Esophagus (tissue), 2 donors: ENCODE measurements around the gene CHRD. TPM values are rescaled to one million over a fixed set of nuclear protein-coding genes. Genes with fewer than 3 reads are reported as not detected.

Experiments used
- H3K27ac ChIP-seq, 2 donors: one replicate each; pipeline ENCODE4 v1.5.1; 2013; ENCODE audit warnings: low read depth in 2 of 2, mild to moderate bottlenecking in 2 of 2, inconsistent platforms in 1 of 2, low read length in 1 of 2, moderate library complexity in 1 of 2
- H3K27me3 ChIP-seq, 2 donors: one replicate each; pipeline ENCODE4 v1.6.1; 2013; ENCODE audit warnings: low read length in 2 of 2, control low read depth in 1 of 2, mild to moderate bottlenecking in 1 of 2; ENCODE audit not compliant: insufficient read depth in 2 of 2, control insufficient read depth in 1 of 2
- H3K36me3 ChIP-seq, 2 donors: one replicate each; pipeline ENCODE4 v1.6.1; 2013; ENCODE audit warnings: low read length in 1 of 2; ENCODE audit not compliant: control insufficient read depth in 2 of 2, insufficient read depth in 2 of 2
- H3K4me1 ChIP-seq, 2 donors: one replicate each; pipeline ENCODE4 v1.6.1; 2013; ENCODE audit warnings: low read length in 1 of 2; ENCODE audit not compliant: control insufficient read depth in 2 of 2, insufficient read depth in 2 of 2
- H3K4me3 ChIP-seq, 2 donors: one replicate each; pipeline ENCODE4 v1.5.1; 2013; ENCODE audit warnings: low read length in 2 of 2, mild to moderate bottlenecking in 2 of 2, low read depth in 1 of 2, moderate library complexity in 1 of 2
- H3K9me3 ChIP-seq, 2 donors: one replicate each; pipeline ENCODE4 v1.6.1; 2013; ENCODE audit warnings: mild to moderate bottlenecking in 2 of 2, low read depth in 1 of 2, low read length in 1 of 2, moderate library complexity in 1 of 2; ENCODE audit not compliant: control insufficient read depth in 2 of 2, insufficient read depth in 1 of 2
- WGBS, 2 donors: extraction: QIAGEN DNeasy Blood & Tissue Kit; methylation state at CpG; one replicate each; pipeline ENCODE4 v1.1.7; 2013; 5-methylcytosine and 5-hydroxymethylcytosine counted together
- polyA plus RNA-seq, 2 donors: library from polyadenylated mRNA; stranded (reverse); fragments of 200-250 nt; gene quantifications; one replicate each; pipeline ENCODE4 v1.2.3, GENCODE V29; 2013
- donor health status: healthy with polysubstance abuse.
- donor health status: Bipolar disorder and iron deficiency.

The CHRD gene
- polyA plus RNA-seq, 2 donors: 2.2 to 3.0 TPM

DNA sequence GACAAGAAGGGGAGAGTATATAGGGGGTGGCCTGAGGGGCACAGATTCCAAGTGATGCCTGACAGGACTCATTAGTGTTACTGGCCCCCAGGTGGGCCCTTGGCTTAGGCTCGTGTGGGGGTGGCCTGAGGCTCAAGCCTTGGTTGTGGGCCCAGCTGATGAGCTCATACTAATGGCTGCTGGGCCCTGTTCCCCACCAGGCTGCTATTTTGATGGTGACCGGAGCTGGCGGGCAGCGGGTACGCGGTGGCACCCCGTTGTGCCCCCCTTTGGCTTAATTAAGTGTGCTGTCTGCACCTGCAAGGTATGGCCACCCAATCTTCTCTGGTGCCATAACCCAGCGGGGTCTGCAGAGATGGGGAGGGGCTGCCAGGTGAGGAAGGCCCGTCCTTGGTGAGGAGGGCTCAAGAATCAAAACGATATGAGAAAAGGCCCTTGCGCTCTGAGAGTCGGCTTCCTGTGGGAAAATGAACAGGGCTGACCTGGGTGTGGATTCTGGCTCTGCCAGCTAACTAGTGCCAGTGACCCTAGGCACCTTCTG is 7.4 kb downstream of the CHRD start:
- 91% methylated on average over 12 of the region's 12 CpGs for WGBS, 2 donors

DNA sequence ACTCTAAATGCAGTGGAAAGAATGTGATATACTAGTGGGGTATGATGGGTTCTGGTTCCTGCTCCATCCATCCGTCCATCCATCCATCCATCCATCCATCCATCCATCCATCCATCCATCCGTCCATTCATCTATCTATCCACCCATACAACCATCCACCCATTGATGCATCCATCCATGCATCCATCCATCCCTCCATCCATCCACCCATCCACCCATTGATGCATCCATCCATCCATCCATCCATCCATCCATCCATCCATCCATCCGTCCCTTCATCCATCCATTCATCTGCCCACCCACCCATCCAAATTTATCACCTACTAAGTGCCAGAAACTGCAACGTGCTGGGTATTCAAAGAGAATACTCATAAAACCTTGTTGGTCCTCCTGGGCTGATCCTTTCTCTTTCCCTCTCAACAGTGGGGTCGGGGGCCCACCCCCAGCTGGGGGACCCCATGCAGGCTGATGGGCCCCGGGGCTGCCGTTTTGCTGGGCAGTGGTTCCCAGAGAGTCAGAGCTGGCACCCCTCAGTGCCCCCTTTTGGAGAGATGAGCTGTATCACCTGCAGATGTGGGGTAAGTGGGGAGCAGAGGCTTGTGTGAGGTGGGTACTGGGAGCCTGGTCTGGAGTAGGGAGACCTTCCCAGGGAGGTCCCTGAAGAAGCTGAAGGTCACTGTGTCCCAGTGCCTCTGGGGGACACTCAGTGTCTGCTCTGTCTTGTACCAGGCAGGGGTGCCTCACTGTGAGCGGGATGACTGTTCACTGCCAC is 8.5 kb downstream of the CHRD start:
- 73 to 74% methylated on average over 8 of the region's 8 CpGs for WGBS, 2 donors
- Histone ChIP-seq H3K36me3 (peaks cover 0 to 2% of the 10 kb centered on the region in 2 donors), H3K4me3 (no peak overlapping the region), H3K27ac (no peak overlapping the region), H3K9me3 (no peaks in the 10 kb centered on the region), H3K27me3 (no peaks in the 10 kb centered on the region), H3K4me1 (no peaks in the 10 kb centered on the region)

More for the DNA sequence above, 7.4 kb downstream of the CHRD start:
- Histone ChIP-seq H3K27ac (no peak overlapping the region), H3K9me3 (no peaks in the 10 kb centered on the region), H3K4me1 (no peaks in the 10 kb centered on the region), H3K4me3 (no peak overlapping the region), H3K36me3 (peaks cover 0 to 2% of the 10 kb centered on the region in 2 donors), H3K27me3 (no peaks in the 10 kb centered on the region)

DNA sequence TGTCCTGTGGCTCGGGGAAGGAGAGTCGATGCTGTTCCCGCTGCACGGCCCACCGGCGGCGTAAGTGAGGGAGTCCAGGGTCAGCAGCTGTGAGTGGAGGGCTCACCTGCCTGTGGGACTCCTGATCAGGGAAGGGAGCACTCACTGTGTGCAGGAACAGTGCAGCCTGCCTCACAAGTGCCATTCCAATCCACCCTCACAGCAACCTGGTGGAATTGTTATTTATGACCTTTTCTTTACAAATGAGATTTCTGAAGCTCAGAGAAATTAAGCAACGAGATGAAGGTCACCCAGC is 9.0 kb downstream of the CHRD start:
- Histone ChIP-seq H3K4me3 (no peak overlapping the region), H3K4me1 (no peaks in the 10 kb centered on the region), H3K27me3 (peaks cover 0 to 3% of the 10 kb centered on the region in 2 donors), H3K9me3 (no peaks in the 10 kb centered on the region), H3K27ac (no peak overlapping the region), H3K36me3 (peaks cover 0 to 2% of the 10 kb centered on the region in 2 donors)
- WGBS, 2 donors: 80 to 88% methylated on average over 8 of the region's 8 CpGs

DNA sequence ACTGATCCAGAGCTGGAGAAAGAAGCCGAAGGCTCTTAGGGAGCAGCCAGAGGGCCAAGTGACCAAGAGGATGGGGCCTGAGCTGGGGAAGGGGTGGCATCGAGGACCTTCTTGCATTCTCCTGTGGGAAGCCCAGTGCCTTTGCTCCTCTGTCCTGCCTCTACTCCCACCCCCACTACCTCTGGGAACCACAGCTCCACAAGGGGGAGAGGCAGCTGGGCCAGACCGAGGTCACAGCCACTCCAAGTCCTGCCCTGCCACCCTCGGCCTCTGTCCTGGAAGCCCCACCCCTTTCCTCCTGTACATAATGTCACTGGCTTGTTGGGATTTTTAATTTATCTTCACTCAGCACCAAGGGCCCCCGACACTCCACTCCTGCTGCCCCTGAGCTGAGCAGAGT is 9.5 kb downstream of the CHRD start:
- H3K27ac ChIP-seq: no peak overlapping the region

DNA sequence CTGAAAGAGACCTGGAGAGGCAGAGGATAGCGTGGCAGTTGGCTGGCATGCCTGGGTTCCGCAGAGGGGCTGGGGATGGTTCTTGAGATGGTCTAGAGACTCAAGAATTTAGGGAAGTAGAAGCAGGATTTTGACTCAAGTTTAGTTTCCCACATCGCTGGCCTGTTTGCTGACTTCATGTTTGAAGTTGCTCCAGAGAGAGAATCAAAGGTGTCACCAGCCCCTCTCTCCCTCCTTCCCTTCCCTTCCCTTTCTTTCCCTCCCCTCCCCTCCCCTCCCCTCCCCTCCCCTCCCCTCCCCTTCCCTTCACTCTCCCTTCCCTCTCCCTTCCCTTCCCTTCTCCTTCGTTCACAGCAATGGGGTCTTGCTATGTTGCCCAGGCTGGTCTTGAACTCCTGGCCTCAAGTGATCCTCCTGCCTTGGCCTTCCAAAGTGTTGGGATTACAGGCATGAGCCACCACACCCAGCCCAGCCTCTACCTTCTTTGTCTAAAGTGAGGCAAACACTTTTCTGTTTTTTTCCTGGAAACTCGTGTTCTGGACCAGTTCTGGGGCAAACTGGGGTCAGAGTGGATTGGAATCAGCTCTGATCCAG is 10.2 kb downstream of the CHRD start:
- Histone ChIP-seq H3K4me3 (no peak overlapping the region), H3K36me3 (peaks cover 0 to 2% of the 10 kb centered on the region in 2 donors), H3K9me3 (no peaks in the 10 kb centered on the region), H3K27me3 (peaks cover 0 to 3% of the 10 kb centered on the region in 2 donors), H3K27ac (no peak overlapping the region), H3K4me1 (no peaks in the 10 kb centered on the region)
- WGBS, 2 donors: 85 to 94% methylated on average over 4 of the region's 5 CpGs

More for the DNA sequence above, 9.5 kb downstream of the CHRD start:
- Histone ChIP-seq H3K9me3 (no peaks in the 10 kb centered on the region), H3K27me3 (peaks cover 0 to 3% of the 10 kb centered on the region in 2 donors), H3K4me1 (no peaks in the 10 kb centered on the region), H3K36me3 (peaks cover 0 to 2% of the 10 kb centered on the region in 2 donors), H3K4me3 (no peak overlapping the region)
- 63 to 64% methylated on average over 4 to 5 of the region's 5 CpGs for WGBS, 2 donors

DNA sequence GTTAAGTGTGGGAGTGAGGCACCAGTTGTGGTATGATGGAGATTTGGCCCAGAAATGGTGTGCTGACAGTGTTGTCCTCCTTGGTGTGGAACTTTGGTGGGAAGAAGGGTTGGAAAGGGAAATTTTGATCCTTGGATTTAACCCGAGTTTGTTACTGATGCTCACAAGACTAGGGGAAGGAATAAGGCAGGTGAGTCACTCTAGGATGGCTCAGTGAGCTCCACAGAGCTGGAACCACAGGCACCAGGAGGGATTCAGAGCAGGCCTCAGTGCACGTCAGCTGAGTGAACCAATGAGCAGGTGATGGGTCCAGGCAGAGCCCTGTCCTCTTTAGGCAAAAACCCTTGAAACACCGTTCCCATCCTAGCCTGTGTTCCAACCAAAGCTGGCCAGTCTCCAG is 11.4 kb downstream of the CHRD start:
- Histone ChIP-seq H3K4me1 (no peaks in the 10 kb centered on the region), H3K27me3 (peaks cover 0 to 3% of the 10 kb centered on the region in 2 donors), H3K36me3 (peaks cover 0 to 2% of the 10 kb centered on the region in 2 donors), H3K9me3 (no peaks in the 10 kb centered on the region), H3K4me3 (no peak overlapping the region), H3K27ac (no peak overlapping the region)
- WGBS, 2 donors: 78 to 80% methylated on average over 3 of the region's 3 CpGs

DNA sequence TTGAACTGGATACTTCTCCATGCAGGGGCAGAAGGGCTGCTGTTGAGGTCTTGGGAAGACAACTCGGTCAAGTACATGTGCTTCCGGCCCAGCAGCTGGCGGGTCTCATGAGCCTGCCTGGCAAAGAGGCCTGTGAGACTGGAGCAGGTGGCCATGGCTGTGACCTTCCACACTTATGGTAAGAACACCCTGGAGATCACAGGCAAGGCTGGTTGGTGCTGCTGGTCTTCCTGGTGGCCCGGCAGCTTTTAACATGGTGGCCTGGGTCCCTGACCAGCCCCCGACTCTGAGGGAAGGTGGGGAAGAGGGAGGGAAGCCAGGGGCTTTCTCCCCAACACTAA is 15.4 kb downstream of the CHRD start:
- no peaks in the 10 kb centered on the region for H3K4me1 ChIP-seq
- no peak overlapping the region for H3K4me3 ChIP-seq
- H3K36me3 ChIP-seq: no peaks in the 10 kb centered on the region
- H3K27me3 ChIP-seq: peaks cover 0 to 3% of the 10 kb centered on the region in 2 donors
- H3K27ac ChIP-seq: no peak overlapping the region
- no peaks in the 10 kb centered on the region for H3K9me3 ChIP-seq
- 83 to 86% methylated on average over 5 of the region's 5 CpGs for WGBS, 2 donors

DNA sequence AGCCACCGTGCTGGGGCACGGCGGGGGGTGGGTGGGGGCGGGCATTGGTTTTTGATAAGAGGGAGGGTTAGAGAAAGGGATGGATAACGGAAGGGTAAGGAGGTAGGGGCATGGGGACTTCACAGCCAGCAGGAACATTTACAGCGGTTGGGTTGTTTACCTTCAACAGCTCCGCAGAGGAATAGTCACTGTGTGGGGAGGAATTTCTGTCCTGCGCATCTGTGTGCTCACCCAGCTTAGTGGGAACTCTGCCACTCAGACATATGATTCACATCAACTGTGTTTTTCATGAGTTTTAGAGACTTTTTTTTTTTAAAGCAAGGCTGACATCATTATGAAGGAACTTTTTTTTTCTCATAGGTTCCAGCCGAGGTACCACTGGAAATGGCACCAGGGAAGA is 19.6 kb downstream of the CHRD start:
- Histone ChIP-seq H3K36me3 (no peaks in the 10 kb centered on the region), H3K9me3 (no peaks in the 10 kb centered on the region), H3K27ac (no peak overlapping the region), H3K4me1 (no peaks in the 10 kb centered on the region), H3K27me3 (peaks cover 0 to 3% of the 10 kb centered on the region in 2 donors), H3K4me3 (no peak overlapping the region)
- WGBS, 2 donors: 25% methylated on average over 9 of the region's 9 CpGs

DNA sequence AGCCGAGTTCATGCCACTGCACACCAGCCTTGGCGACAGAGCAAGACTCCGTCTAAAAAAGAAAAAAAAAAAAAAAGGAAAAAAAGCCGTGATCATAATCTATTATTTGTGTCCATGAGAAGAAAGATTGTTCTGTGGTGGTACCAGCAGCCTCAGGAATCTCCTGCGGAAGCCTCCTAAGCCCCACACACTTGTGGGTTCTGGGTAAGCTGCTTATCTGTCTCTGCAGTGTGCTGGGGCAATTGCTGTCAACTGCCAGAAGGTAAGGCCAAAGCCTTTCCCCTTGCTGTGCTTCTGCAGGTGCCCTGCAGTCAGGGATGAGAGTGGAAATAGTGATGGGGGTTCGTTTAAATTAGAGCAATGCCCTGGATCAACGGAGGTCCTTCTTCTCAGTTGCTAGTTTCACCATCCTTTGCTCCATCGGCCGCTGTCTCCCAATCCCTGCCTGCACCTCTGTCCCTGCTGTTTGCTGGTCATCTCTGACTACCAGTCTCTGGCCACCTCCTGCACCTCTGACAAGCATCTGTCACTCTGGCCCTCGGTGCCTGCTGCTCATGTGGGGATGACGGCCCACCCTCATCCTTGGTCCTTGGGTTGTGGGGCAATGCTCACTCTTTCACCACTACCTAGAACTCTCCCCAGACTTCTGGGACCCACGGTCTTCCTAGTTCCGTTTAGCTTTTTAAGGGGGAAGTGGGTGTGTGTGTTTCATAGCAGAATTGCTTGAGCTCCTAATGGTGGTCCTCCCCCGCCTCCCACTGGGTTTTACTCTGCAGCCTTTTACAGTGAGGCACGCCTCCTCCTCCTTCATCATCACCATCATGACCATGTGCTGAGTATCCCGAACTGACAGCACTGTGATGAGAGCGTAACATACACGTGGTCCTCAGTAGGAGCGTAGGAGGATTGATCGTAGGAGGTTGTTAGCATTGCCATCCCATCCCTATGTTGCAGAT is 25.5 kb downstream of the CHRD start:
- H3K36me3 ChIP-seq: no peaks in the 10 kb centered on the region
- H3K27me3 ChIP-seq: peaks cover 0 to 3% of the 10 kb centered on the region in 2 donors
- no peaks in the 10 kb centered on the region for H3K4me1 ChIP-seq
- 78 to 83% methylated on average over 20 of the region's 20 CpGs for WGBS, 2 donors
- no peak overlapping the region for H3K27ac ChIP-seq
- no peaks in the 10 kb centered on the region for H3K9me3 ChIP-seq
- H3K4me3 ChIP-seq: no peak overlapping the region
